Measurements from ENCODE around the gene RBBP8NL.

The RBBP8NL gene, protein sequence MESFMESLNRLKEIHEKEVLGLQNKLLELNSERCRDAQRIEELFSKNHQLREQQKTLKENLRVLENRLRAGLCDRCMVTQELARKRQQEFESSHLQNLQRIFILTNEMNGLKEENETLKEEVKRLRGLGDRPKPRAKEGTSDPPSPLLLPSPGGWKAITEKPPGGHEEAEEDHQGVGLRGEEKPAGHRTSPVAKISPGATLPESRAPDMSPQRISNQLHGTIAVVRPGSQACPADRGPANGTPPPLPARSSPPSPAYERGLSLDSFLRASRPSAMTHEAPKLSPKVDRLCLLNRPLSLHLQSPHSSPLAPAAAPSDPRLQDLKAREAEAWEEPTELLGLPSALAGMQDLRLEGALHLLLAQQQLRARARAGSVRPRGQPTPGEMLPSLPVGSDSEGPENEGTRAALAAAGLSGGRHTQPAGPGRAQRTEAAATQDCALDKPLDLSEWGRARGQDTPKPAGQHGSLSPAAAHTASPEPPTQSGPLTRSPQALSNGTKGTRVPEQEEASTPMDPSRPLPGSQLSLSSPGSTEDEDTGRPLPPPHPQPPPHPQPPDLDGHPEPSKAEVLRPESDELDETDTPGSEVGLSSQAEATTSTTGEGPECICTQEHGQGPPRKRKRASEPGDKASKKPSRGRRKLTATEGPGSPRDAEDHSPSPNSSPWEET

DNA sequence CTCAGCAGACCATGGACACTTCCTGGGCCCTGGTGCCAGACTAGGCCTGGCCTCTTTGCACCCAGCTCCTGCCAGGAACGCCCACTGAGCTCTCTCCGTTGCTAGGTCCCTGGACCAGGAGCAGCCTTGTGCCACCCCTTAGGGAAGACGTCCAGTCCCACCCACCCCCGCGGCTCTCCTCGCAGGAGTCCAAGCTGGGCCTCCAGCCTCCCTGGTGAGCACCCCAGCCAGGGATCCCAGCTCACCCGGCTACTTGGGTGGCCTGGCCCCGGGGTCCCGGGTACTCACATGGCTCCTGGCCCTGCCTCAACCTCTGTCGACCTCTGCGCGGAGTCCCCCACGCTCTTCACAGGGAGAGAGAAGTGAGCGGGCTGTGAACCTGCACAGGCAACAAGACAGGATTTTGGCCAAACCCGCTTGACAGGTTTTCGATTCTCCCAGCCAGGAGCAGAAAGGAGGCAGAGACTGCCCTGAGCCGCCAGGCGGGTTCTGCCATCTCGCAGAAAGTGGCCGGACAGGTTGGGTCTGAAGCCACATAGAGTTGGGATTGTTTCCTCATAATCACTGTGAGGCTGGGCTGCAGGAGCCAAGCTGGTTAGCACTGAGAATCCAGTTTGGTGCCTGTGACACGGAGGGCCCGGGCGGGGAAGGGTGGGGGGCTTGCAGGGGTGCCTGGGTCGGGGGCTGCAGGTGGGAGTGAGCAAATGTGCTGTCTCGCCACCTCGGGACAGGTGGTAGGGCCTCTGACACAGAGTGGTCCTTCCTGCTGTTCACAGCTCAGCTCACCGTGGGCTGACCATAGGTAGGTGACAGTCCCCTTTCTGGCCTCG is at the start of gene RBBP8NL:
Gene RBBP8NL (minus strand): TSS at position 368 of the 830 bp plus-strand sequence. CDS start 7,892 bp downstream, outside the sequence.
- no peak for DNase-seq

DNA sequence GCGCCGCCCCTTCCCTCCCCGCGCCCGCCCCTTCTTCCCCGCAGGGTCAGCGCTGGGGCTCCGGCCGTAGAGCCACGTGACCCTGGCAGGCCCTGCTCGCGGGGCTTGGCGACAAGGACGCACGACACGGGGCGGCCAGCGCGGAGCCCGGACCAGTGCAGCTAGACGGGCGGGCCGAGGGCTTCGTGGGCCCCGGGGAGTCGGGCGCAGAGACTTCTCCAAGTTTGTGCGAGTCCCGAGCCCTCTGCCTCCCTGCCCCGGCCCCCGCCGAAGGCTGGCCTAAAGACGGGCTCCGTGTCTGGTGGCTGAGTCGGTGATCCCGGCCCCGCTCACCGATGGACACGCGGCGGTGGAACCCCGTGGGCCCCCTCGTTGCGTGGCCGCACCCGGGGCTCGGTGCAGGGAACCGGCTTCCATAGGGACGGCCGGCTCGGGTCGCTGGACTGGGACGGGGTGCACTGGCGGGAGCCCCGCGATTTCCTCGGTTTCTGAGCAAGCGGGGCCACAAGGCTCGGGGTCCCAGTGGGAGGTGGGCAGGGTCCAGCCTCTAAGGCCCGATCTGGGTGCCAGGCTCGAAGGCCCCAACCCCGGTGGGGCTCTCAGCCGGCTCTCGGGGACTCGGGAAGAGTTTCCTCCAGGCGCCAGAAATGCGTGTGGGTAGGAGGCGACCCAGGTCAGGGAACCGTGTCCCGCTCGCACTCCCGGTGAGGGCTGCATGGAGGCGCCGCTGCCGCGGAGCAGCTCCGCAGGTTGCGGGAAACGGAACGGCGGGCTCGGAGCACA is 48.9 kb upstream of the RBBP8NL start:
- no peak for DNase-seq

DNA sequence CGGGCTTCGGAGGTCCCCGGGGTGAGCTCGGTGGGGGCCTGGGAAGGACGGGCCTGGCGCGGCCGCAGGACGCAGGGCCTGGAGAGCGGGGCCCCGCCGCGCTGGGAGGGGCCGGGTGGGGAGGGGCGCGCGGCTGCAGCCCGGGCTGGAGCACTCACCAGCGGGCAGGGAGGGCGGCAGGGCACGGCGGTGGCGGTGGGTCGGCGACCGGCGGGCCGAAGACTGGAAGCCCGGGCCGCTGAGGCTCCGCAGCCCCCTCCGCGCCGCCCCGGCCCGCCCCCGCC is 48.4 kb upstream of the RBBP8NL start, which contains the start of gene GATA5:
Gene GATA5 (minus strand): TSS at position 224 of the 284 bp plus-strand sequence. CDS start 474 bp downstream, outside the sequence.
- DNase-seq = no peak

DNA sequence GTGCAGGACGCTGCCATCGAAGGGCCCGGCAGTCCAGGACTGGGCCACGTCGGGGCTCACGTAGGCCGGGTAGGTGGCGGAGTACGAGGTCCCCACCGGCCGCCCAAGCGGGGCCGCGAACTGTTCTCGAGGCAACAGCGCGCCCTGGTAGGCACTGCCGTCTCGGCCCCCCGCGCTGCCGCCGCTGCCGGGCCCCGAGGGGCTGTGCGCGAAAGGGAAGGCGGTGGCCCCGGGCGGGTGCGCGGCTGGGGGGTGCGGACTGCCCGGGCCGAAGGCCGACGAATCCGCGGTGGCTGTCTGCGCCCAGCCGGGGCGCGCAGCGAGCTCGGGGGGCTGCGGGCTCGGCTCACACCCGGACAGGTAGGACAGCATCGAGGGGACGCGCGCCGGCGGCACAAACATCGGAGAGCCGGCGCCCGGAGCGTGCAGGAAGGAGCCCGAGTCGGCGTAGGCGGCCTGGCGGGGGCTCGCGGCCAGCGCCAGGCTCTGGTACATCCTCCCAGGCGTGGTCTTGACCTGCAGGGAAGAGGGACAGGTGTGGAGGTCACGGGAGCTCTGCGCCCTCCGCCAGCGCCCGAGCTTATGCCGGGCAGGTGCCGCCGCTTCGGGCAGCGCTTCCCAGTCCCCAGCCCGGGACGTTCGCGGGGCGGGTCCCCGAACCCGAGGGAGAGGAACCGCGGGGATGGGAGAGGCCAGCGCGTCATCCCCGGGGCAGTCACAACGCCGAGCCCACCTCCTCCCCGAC is 47.9 kb upstream of the RBBP8NL start:
- DNase-seq = no peak

DNA sequence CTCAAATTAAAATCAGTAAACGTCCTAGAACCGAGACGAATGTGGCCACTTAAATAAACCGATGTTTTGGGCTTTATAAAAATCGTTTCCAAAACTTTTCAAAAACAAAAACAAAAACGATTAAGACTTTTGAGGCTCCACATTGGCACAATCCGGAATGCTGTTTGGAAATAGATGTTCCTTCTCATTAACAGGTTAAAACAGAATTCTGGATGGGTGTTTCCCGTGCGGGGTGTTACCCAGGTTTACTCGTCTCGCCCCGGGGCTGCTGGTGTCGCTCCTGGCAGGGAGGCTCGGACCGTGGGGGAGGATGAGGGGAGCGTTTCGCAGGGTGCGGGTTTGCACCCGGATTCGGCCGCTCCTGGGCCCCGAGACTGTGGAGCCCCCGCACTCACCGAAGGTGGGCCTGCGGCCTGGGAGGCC is 47.3 kb upstream of the RBBP8NL start:
- DNase-seq = no peak

DNA sequence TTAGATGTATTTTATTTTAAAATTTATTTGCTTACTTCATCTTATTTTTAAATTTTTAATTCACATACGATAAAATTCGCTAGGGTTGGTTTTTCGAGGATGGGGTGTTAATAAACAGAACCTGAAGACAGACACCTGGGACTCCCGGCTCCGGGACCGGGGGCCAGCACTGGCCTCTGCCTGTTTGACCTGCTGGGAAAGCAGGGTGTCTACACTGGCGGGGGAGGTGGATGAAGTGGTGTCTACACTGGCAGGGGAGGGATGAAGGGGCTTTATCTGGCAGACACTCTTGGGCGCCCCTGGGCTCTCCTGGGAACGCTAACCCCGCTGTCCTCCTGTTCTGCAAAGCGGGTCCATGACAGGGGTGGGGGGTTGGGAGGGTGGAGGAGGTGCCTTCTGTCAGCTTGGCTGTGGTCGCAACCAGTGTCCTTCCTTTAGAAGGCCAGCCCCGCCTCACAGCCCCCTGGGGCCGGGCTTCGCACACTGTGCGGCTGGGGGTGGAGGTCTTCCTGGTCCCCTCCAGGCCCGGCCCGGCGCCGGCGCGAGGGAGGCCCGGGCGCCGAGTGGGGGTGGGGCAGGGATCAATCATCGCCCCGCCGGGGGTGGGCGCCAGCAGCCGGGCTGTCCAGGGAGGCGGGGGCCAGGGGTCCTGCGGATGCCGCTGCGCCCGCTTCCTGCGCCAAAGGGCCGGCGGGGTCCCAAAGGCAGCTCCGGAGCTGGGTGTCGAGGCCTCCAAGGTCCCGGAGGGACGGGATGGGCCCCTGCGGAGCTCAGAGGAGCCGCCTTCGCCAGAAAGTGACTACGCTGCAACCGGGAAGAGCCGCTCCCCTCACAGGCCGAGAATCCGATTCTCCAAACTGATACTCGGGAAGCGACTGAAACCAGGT is 46.6 kb upstream of the RBBP8NL start:
- DNase-seq = no peak

DNA sequence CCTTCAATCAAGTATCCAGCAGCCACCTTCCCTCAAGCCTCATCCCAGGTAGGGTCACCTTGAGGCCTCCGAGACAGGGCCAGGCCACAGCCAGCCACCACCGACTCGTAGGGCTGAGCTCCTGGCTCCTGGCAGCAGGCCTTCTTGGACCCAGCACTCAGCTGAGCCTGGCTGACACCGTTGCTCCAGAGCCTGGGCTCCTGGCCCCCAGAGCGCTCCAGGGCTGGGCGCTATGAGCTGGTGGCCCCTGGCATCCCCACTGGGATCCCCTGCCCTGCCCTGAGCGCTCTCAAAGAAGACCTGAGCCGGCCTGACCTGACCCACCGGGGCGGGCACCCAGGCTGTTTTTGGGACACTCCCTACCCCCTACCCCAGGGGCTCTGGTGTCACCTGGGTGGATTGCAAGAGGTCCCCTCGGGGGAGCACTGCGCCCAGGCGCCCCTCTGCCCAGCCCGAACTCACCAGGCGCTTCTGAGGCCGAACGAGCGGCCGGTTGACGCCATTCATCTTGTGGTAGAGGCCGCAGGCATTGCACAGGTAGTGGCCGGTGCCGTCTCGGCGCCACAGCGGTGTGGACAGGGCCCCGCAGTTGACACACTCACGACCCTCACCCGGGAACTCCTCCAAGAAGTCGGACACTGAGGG is 45.7 kb upstream of the RBBP8NL start:
- no peak for DNase-seq

DNA sequence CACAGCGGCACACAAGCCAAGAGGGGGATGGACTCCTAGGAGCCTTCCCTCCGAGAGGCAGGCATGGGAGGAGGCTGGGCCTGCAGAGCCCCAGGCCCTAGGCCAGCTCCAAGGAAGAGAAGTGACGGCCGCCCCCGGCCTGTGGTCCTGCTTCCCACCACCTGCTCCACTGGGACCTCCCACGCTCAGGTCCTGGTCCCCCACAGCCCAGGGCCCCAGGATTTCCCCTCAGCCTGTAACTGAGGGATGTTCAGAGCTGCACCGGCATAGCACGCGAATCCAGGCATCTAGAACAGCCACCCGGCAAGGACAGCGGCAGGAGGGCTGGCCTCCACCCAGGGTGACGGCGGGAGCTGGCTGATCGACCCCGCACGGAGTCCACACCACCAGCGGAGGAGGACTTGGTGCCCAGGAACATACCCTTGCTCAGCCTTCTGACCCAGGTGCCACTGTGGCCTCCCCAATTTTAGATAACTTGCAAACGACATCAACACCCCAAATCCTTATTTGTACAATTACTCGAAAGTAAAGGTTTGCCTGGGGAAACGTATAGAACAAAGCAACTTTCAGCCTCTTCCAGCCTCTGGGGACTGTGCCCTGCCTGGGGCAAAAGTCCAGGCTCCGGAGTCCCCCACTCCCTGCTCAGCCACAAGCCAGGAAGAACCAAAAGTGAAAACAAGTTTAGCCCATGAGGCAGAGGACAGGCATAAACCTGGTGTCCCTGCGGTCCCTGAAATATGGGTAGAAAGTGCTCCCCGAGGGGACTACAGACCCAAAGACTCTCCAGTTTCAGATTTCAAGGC is 45.0 kb upstream of the RBBP8NL start:
- no peak for DNase-seq

DNA sequence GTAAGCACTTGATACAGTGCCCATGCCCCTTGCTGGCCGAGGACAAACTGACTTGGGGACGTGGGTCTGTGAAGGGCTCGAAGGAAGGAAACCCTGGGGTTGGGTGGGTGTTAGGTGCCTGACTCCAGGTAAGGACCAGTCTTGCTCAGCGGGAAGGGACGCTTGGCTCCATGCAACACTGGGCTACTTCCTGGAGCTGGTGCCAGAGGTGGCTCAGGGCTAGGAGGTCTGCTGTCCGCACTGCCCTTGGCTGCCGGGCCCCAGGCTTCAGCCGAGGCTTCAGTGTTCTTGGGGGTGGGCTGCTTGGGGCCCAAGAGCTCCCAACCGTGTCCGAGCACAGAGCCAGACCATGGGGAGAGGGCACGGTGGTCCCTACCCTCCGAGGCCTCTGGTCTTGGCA is 43.1 kb upstream of the RBBP8NL start:
- DNase-seq = no peak

DNA sequence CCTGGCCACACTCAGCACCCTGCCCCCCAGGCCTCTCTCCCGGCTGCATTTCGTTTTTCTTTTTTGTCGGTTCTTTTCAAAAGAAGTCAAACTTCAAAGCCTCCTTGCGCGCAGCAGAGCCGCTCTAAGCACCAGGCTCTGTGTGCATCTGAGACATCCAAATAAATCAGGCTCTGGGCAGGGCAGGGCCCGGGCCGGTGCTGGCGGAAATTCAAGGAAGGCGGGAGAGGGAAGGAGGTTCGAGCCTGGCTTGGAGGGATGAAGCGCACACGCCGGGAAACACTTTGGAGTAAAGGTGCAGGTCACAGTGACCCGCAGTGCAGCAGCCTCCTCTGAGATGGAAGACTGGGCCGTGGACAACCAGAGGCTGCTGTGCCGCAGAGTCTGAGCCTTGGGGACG is 42.7 kb upstream of the RBBP8NL start:
- DNase-seq = no peak

DNA sequence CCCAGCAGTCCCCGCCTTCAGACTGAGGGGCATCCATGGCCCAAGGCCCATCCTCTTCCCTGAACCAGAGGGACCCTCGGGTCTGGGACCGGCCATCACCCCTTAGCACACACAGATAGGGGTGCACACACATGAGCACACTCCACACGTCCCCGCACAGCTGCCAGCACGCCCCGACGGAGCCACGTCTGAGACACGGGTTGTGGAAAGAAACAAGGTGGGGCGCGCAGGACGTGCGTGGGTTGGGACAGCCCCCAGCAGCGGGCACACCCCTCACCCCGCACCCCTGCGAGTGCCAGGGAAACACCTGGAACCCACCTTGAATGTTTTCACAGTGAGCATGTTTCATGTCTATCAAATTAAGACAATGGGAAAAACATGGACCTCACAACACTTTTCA is 42.0 kb upstream of the RBBP8NL start:
- no peak for DNase-seq

DNA sequence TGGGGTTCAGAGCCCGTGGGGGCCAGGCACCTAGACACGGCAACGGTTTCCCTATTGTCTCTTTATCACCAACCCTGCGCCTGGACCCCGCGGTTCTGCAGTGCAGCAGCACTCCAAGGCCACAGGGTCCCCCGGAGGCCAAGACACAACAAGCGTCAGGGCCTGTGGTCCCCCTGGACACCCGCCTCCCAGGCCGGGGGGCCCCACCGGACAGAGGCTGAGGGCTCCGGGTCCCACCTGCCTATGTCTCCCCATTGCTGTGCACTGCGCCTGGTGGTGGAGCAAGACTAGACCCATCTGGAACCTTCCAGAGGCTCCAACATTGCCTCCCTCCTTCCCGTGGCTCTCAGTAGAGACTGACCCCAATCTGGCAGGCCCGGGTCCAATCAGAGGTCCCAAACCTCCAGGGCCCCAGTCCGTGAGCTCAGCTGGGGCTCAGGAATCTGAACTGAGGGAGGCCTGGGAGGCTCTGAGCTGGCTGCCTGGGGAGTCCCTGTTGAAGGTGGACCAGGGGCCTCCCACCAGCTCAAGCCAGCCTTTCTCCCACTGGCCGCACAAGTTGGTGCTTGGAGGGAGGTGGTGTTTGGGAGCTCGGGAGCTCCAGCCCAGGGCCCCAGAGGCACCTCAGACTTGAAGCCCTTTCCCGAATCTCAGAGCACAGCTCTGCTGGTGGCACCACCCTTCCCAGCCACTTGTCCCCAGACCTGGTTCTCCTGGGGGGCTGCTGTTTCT is 39.6 kb upstream of the RBBP8NL start:
- DNase-seq = no peak

DNA sequence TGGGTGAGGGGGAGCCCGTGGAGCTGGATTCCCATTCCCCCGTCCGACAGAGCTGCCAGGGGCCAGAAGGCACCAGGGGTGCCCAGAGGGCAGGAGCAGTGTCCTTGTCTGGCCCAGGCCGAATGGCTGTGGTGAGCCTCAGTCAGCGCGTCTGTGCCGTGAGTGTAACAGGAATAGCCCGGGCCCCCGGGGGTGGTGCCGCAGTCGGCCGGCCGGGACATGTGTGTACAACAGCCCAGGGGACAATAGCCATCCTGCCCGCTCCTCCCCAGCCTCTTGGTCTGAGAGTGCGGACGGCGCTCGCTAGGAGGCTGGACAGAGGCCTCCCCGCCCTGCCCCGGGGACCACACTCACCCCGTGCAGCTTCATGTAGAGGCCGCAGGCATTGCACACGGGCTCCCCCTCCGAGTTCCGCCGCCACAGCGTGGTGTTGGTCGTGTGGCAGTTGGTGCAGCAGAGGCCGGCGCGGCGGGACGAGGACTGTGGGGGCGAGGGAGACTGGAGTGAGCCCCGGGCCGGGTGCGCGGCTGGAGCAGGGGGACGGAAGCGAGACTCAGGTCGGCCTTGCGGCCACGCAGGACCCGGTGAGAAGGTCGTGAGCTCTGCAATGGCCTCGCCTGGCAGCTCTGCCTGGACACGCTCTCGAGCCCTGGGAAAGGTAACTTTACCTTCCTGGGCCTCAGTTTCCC is 38.9 kb upstream of the RBBP8NL start:
- no peak for DNase-seq

DNA sequence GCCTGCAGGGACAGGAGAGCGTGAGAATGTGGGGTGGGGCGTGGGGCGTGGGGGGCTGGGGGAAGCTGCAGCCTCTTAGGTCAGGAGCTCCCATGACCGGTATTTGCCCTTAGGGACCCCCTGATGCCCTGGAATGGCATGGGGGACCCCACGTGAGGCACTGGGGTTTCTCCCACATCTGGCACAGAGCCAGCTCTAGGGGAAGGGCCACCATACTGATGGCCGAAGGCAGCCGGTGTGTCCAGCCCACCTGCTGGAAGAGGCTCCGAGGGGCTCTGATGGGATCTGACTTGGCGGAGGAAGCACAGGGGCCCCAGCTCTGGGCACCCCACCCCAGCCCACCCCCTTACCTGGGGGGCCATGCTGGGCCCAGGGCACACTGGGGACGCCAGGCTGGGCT is 37.7 kb upstream of the RBBP8NL start:
- DNase-seq = no peak

DNA sequence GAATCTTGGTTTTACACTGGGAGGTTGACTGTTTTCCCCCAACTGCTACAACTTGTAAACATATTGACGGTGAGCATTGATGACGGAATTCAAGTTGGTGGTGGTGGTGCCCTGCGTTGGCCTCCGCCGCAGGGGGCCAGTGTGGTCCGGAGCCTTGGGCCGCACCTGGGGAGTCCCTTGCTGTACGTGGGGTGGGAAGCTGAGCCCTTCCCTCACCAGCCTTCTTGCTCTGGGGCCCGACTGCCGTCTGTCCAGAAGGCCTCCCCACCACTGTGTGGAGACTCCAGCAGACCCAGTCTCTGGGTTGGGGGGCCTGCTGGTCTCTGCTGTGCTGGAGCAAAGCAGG is 37.1 kb upstream of the RBBP8NL start:
- DNase-seq = no peak

DNA sequence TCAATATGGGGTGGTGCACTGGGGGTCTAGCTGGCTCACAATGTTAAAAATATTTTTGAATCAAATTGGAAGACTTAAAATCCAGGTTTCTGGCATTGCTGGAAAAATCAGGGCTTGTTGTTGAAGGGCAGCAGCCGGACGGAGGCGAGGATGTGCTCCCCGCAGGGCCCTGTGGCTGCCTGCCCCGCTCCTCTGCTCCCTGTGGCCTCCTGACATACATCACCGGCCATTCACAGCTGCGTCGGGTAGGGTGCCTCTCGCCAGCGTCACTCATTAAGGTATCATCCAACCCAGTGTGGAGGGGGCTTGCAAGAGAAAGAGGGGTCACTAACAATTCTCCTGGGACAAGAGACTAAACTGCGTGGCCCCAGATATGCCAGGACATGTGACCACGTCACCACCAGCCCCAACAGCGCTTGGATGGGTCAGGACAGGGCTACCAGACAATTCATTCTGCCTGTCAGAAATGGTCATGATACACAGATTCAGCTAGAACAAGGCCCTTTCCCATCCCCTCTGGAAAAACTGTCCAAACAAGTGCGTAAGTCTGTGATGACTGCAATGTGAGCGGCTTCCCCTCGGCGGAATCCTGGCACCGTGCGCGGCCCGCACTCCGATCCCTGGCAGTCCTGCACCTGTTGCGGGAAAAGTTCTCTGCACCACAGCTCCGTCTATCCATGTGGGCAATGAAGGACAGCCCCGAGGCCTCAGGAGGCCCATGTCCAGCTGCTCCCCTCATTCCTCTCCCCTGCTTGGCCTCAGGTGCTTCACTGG is 36.5 kb upstream of the RBBP8NL start:
- DNase-seq = no peak

DNA sequence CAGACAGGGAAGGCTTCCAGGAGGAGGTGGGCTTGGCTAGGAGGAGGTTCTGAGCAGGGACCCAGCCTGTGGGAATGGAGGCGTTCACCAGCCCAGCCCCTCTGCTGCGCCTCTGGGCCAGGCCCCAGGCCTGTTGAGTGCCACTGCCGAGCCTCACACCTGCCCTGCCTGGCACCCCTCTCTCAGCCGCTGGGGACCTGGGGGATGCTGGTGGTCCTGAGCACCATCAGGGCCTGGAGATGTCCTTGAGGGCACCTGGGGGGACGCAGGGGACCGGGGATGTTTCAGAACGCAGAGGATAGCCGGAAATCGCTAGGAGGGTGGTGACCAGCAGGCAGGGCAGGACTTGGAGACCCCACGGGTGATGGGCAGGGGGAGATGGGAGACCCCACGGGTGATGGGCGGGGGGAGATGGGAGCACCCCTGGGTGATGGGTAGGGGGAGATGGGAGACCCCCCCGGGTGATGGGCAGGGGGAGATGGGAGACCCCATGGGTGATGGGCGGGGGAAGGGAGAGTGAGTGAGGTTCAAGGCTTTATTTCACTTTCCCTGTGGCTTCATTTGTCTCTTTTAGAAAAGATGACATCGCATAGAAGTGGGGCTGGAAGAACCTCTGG is 35.7 kb upstream of the RBBP8NL start:
- no peak for DNase-seq

All from AML-193 (cell line).